GM12864 (cell line): ENCODE measurements around the gene TENT5C.

Source experiments
- DNase-seq: peaks from one replicate; pipeline ENCODE4 v3.0.0-alpha.2; 2011; ENCODE audit warnings: low read depth
- H3K4me3 ChIP-seq: 2 replicates; pipeline ENCODE4 v1.5.1; 2011; ENCODE audit warnings: mild to moderate bottlenecking, low read depth, low read length, control low read depth
- TF ChIP-seq, protein P1 (sequence below): IDR thresholded peaks from 2 replicates; pipeline ENCODE4 v1.5.1; 2011; ENCODE audit warnings: low read depth, mild to moderate bottlenecking, moderate library complexity, low read length, control low read depth, inconsistent platforms; ENCODE audit errors: missing control alignments

Gene TENT5C

GRCh38 chr1:117571496-117571895, 34.4 kb upstream of the TENT5C start:
- no peak overlapping the region for H3K4me3 ChIP-seq
- no peak for DNase-seq
- TF ChIP-seq, protein P1, sequence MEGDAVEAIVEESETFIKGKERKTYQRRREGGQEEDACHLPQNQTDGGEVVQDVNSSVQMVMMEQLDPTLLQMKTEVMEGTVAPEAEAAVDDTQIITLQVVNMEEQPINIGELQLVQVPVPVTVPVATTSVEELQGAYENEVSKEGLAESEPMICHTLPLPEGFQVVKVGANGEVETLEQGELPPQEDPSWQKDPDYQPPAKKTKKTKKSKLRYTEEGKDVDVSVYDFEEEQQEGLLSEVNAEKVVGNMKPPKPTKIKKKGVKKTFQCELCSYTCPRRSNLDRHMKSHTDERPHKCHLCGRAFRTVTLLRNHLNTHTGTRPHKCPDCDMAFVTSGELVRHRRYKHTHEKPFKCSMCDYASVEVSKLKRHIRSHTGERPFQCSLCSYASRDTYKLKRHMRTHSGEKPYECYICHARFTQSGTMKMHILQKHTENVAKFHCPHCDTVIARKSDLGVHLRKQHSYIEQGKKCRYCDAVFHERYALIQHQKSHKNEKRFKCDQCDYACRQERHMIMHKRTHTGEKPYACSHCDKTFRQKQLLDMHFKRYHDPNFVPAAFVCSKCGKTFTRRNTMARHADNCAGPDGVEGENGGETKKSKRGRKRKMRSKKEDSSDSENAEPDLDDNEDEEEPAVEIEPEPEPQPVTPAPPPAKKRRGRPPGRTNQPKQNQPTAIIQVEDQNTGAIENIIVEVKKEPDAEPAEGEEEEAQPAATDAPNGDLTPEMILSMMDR = no peak

DNA sequence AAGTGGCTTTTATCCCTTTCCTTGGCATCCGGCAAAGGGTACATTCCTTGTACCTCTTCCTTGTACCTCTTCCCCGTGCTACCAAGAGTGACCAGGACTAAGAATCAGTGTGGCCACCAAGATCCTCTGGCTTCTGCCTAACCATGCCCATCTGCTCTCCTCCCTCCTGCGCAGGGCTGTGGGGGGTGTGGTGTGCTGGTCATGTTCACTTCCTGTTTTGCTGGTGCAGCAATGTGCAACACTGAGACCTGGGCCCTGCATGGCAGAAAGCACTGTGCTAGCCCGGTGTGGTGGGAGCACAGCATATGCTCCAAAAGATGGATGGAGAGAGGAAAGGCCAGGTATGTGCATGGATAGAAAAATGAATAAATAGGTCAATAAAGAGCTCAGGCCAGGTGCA, 33.3 kb upstream of the TENT5C start:
- DNase-seq = no peak
- no peak overlapping the region for H3K4me3 ChIP-seq
- TF ChIP-seq, protein P1 = no peak

- H3K4me3 ChIP-seq = no peak overlapping the region
- DNase-seq = no peak
- TF ChIP-seq, protein P1 = no peak
Observed at GRCh38 chr1:117573386-117574023, 32.3 kb upstream of the TENT5C start.

GRCh38 chr1:117574161-117574835, 31.6 kb upstream of the TENT5C start:
- no peak for DNase-seq
- no peak overlapping the region for H3K4me3 ChIP-seq
- TF ChIP-seq, protein P1 = no peak

- TF ChIP-seq, protein P1 = no peak
- DNase-seq = no peak
- H3K4me3 ChIP-seq = no peak overlapping the region
Observed at GRCh38 chr1:117575586-117576225, 30.1 kb upstream of the TENT5C start.

DNA sequence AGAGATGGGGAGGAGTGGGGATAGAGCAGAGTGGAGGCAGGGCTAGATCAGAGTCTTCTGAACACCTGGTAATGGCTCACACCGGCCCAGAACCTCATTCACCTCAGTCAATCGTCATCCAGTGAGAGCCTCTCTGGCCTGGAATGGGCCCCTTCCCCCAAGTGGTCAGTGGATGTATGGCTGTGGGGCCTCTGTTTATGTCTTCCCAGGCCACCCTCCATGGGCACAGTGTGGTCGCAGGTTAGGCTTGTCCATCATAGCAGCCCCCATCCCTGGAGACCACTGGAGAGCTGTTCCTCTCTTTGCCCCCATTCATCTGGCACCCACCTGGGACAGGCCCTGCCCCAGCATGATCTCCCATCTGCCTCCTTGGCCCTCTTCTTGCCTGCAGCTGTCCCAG, 29.6 kb upstream of the TENT5C start:
- no peak for DNase-seq

More for the DNA sequence above, 29.6 kb upstream of the TENT5C start:
- no peak overlapping the region for H3K4me3 ChIP-seq
- TF ChIP-seq, protein P1 = no peak
